Right lobe of liver (tissue), 4 donors: ENCODE measurements around the gene AGTPBP1.

Source experiments
- POLR2A ChIP-seq: fragments of 450-650 bp; IDR thresholded peaks from one replicate; pipeline ENCODE4 v1.6.1; 2017; ENCODE audit warnings: antibody characterized with exemption, mild to moderate bottlenecking
- TF ChIP-seq, protein P1 (sequence below), 4 donors: fragments of 200-600 bp in 3 of 4; fragments of 450-650 bp in 1 of 4; IDR thresholded peaks; one replicate each; pipeline versions ENCODE4 v1.5.1 to v1.8.0; 2016 to 2022; ENCODE audit warnings: antibody characterized with exemption in 4 of 4, mild to moderate bottlenecking in 2 of 4
- donor health status: DM: no; HTN: no; CAD: no.
- donor health status: DM: no; HTN: no; CAD: no.
- donor health status: DM: no; HTN: yes; CAD: no.

DNA sequence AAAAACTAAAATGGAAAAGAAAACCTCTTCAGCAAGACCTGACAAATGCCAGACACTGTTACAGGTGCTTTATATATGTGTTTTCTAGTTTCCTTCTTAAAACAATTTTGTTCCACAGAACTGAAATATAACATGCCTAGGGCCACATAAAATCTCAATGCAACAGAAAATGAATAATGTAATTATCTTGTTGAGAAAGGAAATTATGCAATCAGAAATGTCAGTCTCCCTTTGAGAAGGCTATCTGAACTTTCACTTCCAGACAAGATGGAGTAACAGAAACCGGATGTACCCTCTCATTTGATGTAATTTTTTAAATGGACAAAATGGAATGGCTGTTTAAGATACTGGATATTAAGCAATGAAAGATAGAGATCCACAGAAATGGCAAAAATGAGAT is 79.2 kb downstream of the AGTPBP1 start:
- TF ChIP-seq, protein P1, sequence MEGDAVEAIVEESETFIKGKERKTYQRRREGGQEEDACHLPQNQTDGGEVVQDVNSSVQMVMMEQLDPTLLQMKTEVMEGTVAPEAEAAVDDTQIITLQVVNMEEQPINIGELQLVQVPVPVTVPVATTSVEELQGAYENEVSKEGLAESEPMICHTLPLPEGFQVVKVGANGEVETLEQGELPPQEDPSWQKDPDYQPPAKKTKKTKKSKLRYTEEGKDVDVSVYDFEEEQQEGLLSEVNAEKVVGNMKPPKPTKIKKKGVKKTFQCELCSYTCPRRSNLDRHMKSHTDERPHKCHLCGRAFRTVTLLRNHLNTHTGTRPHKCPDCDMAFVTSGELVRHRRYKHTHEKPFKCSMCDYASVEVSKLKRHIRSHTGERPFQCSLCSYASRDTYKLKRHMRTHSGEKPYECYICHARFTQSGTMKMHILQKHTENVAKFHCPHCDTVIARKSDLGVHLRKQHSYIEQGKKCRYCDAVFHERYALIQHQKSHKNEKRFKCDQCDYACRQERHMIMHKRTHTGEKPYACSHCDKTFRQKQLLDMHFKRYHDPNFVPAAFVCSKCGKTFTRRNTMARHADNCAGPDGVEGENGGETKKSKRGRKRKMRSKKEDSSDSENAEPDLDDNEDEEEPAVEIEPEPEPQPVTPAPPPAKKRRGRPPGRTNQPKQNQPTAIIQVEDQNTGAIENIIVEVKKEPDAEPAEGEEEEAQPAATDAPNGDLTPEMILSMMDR (IDR thresholded peaks at IDR 0.05), result no peak
- no peak for TF ChIP-seq POLR2A
